ENCODE results near the gene LHX3.

- no peak for TF ChIP-seq CTCF (IDR thresholded peaks at IDR 0.05)
- TF ChIP-seq ESRRA (IDR thresholded peaks at IDR 0.05; ENCODE audit: borderline replicate concordance, low read length): no peak
- TF ChIP-seq ELK1 (IDR thresholded peaks at IDR 0.05; ENCODE audit: low read depth, low read length): no peak
- TF ChIP-seq SMC3 (IDR thresholded peaks at IDR 0.05): no peak
- TF ChIP-seq RNF2 (IDR thresholded peaks at IDR 0.05; ENCODE audit: borderline replicate concordance, low read depth): no peak
- TF ChIP-seq POLR2A (IDR thresholded peaks at IDR 0.05; ENCODE audit: low read length): no peak
- TF ChIP-seq PBX3 (IDR thresholded peaks at IDR 0.05): no peak
- TF ChIP-seq PHF8 (IDR thresholded peaks at IDR 0.05; ENCODE audit: borderline replicate concordance, low read depth): no peak
- TF ChIP-seq E2F6 (IDR thresholded peaks at IDR 0.05; ENCODE audit: borderline replicate concordance, low read depth): no peak
Observed at GRCh38 chr9:136147038-136147889, 57.7 kb downstream of the LHX3 start.
